Activated naive CD4-positive, alpha-beta T cell treated with anti-CD3 and anti-CD28 coated beads, Interleukin-2, amount 50 U/mL, for 16 hours (primary cell): ENCODE measurements around the gene NEK6.

ENCODE experiments used
- DNase-seq: peaks from one replicate; pipeline ENCODE4 v3.0.0-alpha.2; 2020

The NEK6 gene

GRCh38 chr9:124345751-124346281 lies 88.1 kb downstream of the NEK6 start:
- no peak for DNase-seq

- DNase-seq, result no peak
These were observed 88.8 kb downstream of the NEK6 start for GRCh38 chr9:124346347-124347163.

GRCh38 chr9:124347206-124347967 lies 89.6 kb downstream of the NEK6 start:
- DNase-seq, result no peak

DNA sequence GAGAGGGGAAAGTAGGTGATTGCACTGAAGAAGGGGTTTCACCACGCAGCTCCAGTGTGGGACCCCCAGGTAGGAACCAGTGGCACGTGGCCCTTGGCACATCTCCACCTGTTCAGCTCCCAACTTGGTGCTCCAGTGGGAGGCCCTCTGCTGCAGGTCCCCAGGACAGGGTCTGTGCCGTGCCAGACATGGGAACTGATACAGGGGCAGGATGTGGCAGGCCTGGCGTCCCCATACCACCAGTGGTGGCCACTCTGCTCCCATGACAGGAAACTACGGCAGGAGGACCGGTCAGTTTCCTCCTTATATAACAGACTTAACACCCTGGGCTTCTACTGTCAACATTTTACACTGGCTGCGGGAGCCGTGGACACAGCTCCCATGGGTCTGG lies 90.2 kb downstream of the NEK6 start:
- DNase-seq, result no peak

- no peak for DNase-seq
These were observed 90.6 kb downstream of the NEK6 start for GRCh38 chr9:124348363-124348762.

GRCh38 chr9:124348831-124349230 lies 91.1 kb downstream of the NEK6 start:
- no peak for DNase-seq

GRCh38 chr9:124349267-124349666 lies 91.5 kb downstream of the NEK6 start:
- DNase-seq, result no peak

DNA sequence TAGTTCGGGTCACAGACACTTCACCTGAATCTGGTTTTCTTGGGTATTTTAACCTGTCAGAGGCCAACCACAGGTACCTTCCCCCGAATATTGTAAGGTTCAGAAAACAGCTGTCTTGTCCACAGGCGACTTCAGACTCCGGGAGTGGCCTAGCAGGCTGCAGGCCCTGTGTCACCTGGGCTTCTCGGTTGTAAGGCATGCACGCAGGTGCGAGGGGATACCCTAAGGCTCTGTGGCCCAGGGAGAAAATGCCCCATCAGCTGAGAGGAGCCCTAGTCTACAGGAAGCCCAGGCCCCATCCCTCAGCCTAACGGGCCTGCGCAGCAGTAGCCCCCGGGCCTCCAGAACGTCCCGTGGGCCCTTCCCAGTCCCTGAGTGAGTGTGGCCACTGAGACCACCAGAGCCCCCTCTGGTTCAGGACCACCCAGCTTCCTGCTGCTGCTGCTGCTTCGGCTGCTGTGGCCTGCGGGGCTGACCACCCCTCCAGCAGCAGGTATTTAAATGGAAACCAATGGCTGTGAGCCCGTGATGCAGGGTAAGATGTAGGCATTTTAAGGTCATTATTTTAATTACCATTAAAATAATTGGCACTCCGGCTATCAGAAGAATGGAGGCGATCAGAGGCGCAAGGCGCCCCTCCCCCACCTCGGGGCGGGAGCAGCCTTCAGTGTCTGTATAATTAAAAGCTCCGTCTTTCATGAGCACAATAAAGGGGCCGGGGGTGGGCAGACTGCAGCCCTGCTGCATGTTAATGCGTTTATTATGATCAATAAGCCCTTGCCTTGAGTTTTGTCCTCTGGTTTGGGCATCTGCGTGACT lies 92.1 kb downstream of the NEK6 start:
- no peak for DNase-seq

DNA sequence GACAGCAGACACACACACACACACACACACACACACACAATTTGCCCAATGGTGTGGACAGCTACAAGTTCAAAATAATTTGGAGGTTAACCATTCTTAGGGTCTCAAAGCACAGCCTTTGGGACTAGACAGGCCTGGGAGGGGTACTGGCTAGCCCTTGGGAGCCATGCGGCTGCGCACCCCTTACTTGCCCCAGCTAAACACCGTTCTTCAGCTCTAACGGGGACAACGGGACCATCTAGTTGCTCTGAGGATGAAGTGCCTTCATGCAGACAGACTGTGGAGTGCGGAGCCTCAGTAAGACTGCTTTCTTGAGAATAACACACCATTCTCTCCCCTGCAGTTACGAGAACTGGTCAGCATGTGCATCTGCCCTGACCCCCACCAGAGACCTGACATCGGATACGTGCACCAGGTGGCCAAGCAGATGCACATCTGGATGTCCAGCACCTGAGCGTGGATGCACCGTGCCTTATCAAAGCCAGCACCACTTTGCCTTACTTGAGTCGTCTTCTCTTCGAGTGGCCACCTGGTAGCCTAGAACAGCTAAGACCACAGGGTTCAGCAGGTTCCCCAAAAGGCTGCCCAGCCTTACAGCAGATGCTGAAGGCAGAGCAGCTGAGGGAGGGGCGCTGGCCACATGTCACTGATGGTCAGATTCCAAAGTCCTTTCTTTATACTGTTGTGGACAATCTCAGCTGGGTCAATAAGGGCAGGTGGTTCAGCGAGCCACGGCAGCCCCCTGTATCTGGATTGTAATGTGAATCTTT lies 92.9 kb downstream of the NEK6 start:
- DNase-seq, result no peak

DNA sequence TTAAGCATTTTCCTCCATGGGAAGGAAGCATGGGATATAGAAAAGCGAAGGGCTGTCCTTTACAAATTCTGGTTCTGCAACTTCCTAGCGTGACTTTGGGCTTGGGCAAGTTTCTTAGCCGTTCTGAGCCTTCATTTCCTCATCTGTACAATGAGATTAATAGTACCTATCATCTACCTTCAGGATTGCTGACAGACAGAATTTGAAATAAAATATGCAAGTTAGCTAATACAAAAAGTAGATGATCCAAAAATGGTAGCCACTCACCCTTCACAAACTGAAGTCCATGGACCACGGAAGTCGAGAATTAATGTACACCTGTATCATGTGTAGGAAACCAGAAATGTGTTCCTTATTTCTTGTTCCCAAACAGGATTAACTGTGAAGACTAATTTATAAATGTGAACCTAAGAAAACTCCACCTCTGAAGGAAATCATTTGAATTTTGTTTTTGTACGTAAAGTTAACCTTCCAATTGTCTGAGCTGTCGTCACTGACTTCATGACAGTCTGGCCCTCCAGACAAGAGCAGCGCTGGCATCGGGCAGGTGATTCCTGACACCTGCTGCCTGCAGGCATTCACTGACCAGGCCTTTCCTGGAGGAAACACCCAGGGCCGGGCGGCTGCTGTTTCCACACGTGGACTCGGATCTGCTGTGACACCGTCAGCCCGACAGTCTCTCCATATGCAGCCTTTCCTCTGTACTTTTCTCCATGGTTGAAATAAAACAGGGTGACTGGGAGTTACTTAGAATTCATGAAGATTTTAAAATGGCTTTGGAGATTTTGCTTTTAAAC lies 94.1 kb downstream of the NEK6 start:
- no peak for DNase-seq

DNA sequence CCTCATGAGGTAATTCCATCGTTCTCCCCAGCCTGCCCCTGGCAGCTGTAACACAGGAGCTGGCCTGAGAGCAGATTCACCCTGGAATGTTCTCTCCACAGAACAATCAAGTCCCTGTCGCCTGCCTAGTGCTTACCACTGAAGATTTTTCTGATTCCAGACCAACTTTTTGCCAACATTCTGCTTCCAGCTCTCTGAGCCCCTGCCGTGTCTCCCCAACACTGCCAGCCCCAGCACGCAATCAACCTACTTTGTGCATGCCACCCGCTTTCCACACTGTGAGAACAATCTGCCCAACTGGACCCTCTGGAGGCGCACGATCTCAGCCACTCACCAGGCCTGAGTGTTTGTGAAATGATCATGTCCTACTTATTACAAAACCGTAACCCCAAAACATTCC lies 94.9 kb downstream of the NEK6 start:
- DNase-seq, result no peak

GRCh38 chr9:124353166-124353768 lies 95.5 kb downstream of the NEK6 start:
- no peak for DNase-seq

DNA sequence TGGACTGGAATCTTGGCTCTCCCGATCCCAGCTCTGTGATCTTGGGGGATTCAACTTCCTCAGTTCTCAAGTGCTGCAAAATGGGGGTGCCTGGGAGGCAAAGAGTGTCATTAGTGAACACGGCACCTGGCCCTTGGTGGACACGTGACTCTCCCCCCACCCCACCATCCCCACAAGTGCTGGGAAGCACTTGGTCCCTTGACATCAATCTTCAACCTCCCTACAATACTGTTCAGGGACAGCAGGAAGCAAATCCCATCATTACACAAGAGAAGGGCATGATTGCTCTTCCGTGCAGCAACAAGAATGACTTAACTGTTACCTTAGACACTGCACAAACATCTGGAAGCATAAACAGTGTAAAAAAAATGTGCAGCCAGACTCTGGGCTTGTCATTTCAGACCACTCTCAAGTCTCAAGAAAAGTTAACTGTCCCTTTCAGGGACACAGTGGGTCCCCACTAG lies 96.1 kb downstream of the NEK6 start:
- no peak for DNase-seq

- DNase-seq, result no peak
These were observed 96.7 kb downstream of the NEK6 start for GRCh38 chr9:124354346-124355038.

GRCh38 chr9:124355039-124355940 lies 97.5 kb downstream of the NEK6 start:
- no peak for DNase-seq

- DNase-seq, result no peak
These were observed 98.4 kb downstream of the NEK6 start for GRCh38 chr9:124355941-124356744.

GRCh38 chr9:124356745-124357390 lies 99.1 kb downstream of the NEK6 start:
- DNase-seq, result no peak
